Endothelial cell of umbilical vein (primary cell): ENCODE measurements around the gene AVPR2. TPM values are rescaled to one million over a fixed set of nuclear protein-coding genes. Genes with fewer than 3 reads are reported as not detected.

Source experiments
- BruUV-seq: library from RNA; stranded (reverse); fragments of 400-500 nt; replicated peaks from 2 replicates; lab custom pipeline; 2021; lab: Mats Ljungman, UMichigan
- CTCF ChIA-PET: fragments of 300-600, 350-600 bp; sonication (Branson Sonifier 250); formaldehyde crosslinking; loops from one replicate; lab custom pipeline; 2021; ENCODE audit warnings: antibody characterized with exemption, inconsistent platforms; lab: Charles Lee
- POLR2A ChIA-PET: fragments of 300-600, 350-600 bp; sonication (Branson Sonifier 250); formaldehyde crosslinking; loops from one replicate; lab custom pipeline; 2021; ENCODE audit warnings: antibody characterized with exemption, inconsistent platforms; lab: Charles Lee
- DNase-seq: peaks from one replicate; pipeline ENCODE4 v3.0.0-alpha.2; 2011; ENCODE audit warnings: low read depth, low spot score
- FAIRE-seq: peaks from 2 replicates; lab custom pipeline; 2011; peaks lifted over from hg19 to GRCh38; lab: Jason Lieb, UNC
- H2AFZ ChIP-seq: 2 replicates; pipeline ENCODE4 v1.6.0; 2012; ENCODE audit warnings: low read depth, low read length, control low read depth, inconsistent platforms
- H3K27ac ChIP-seq: 2 replicates; pipeline ENCODE4 v1.5.1; 2011; ENCODE audit warnings: low read depth, mild to moderate bottlenecking, control low read depth, low read length, moderate library complexity; ENCODE audit not compliant: insufficient read depth
- H3K27me3 ChIP-seq, 2 experiments: 2 replicates each; pipeline versions ENCODE4 v1.6.0 to v1.6.1; 2011; ENCODE audit warnings: low read length in 2 of 2, mixed read lengths in 1 of 2; ENCODE audit not compliant: control insufficient read depth in 2 of 2, insufficient read depth in 2 of 2
- H3K36me3 ChIP-seq, 2 experiments: 2 replicates in 1 of 2; 3 replicates in 1 of 2; pipeline ENCODE4 v1.5.1; 2011; ENCODE audit warnings: low read length in 2 of 2, mild to moderate bottlenecking in 1 of 2, moderate library complexity in 1 of 2; ENCODE audit not compliant: control insufficient read depth in 2 of 2, insufficient read depth in 2 of 2; ENCODE audit errors: extremely low read depth in 1 of 2
- H3K4me1 ChIP-seq: 3 replicates; pipeline ENCODE4 v1.5.1; 2011; ENCODE audit warnings: mild to moderate bottlenecking, low read length; ENCODE audit not compliant: control insufficient read depth, insufficient read depth; ENCODE audit errors: extremely low read depth
- H3K4me2 ChIP-seq: 2 replicates; pipeline ENCODE4 v1.6.1; 2011; ENCODE audit warnings: low read length, control low read depth, mixed read lengths; ENCODE audit not compliant: insufficient read depth
- H3K4me3 ChIP-seq, 3 experiments: fragments of 200-600 bp in 1 of 3; sonication (generic), shearing (Covaris generic) in 1 of 3; replicated peaks in 1 of 3; 2 replicates each; pipeline ENCODE4 v1.5.1; 2011 to 2016; ENCODE audit warnings: control low read depth in 3 of 3, low read length in 3 of 3, mild to moderate bottlenecking in 2 of 3, inconsistent platforms in 1 of 3, low read depth in 1 of 3, moderate library complexity in 1 of 3; ENCODE audit not compliant: insufficient read depth in 1 of 3
- H3K79me2 ChIP-seq: 2 replicates; pipeline ENCODE4 v1.6.0; 2012; ENCODE audit warnings: low read length, inconsistent platforms; ENCODE audit not compliant: control insufficient read depth, insufficient read depth
- H3K9ac ChIP-seq: replicated peaks from 2 replicates; pipeline ENCODE3; 2011; ENCODE audit warnings: low read length, control low read depth; ENCODE audit not compliant: insufficient read depth; ENCODE audit errors: extremely low read depth
- H3K9me1 ChIP-seq: replicated peaks from 3 replicates; pipeline ENCODE4 v1.6.0; 2011; ENCODE audit warnings: mild to moderate bottlenecking, low read length; ENCODE audit not compliant: control insufficient read depth, insufficient read depth; ENCODE audit errors: extremely low read depth
- H3K9me3 ChIP-seq: replicated peaks from 2 replicates; pipeline ENCODE4 v1.5.1; 2012; ENCODE audit warnings: low read length, inconsistent platforms; ENCODE audit not compliant: control insufficient read depth, insufficient read depth
- H4K20me1 ChIP-seq: replicated peaks from 2 replicates; pipeline ENCODE3; 2011; ENCODE audit warnings: mild to moderate bottlenecking, low read length; ENCODE audit not compliant: control insufficient read depth, insufficient read depth; ENCODE audit errors: extremely low read depth
- CTCF ChIP-seq, 2 donors: IDR thresholded peaks; 1 replicate in 1 of 2; 2 replicates in 1 of 2; pipeline ENCODE4 v1.5.1; 2011; ENCODE audit warnings: low read length in 2 of 2, mild to moderate bottlenecking in 2 of 2, moderate library complexity in 2 of 2, control low read depth in 1 of 2, inconsistent platforms in 1 of 2, low read depth in 1 of 2; ENCODE audit not compliant: insufficient read depth in 1 of 2; ENCODE audit errors: extremely low read depth in 1 of 2
- EZH2 ChIP-seq: IDR thresholded peaks from 2 replicates; pipeline ENCODE4 v1.6.1; 2012; ENCODE audit warnings: borderline replicate concordance, low read depth, mild to moderate bottlenecking, moderate library complexity, low read length, inconsistent platforms; ENCODE audit not compliant: severe bottlenecking
- FOS ChIP-seq: IDR thresholded peaks from 2 replicates; pipeline ENCODE4 v1.6.1; 2011; ENCODE audit warnings: mild to moderate bottlenecking, low read length, moderate library complexity, borderline replicate concordance; ENCODE audit not compliant: insufficient read depth
- GATA2 ChIP-seq: IDR thresholded peaks from 2 replicates; pipeline ENCODE4 v1.7.0; 2011; ENCODE audit warnings: low read depth, mild to moderate bottlenecking, moderate library complexity, mixed read lengths, low read length; ENCODE audit not compliant: insufficient read length, insufficient read depth
- JUN ChIP-seq: IDR thresholded peaks from 2 replicates; pipeline ENCODE4 v1.6.1; 2011; ENCODE audit warnings: borderline replicate concordance, low read depth; ENCODE audit not compliant: insufficient read length, insufficient read depth
- MAX ChIP-seq: IDR thresholded peaks from 2 replicates; pipeline ENCODE4 v1.6.1; 2011; ENCODE audit not compliant: insufficient read depth, insufficient read length
- MYC ChIP-seq: IDR thresholded peaks from one replicate; pipeline ENCODE4 v1.6.1; 2011; ENCODE audit warnings: mild to moderate bottlenecking, low read depth, low read length
- POLR2A ChIP-seq: IDR thresholded peaks from 2 replicates; pipeline ENCODE4 v1.6.1; 2012; ENCODE audit warnings: low read depth, mild to moderate bottlenecking, control low read depth, low read length
- POLR2AphosphoS5 ChIP-seq: IDR thresholded peaks from 2 replicates; pipeline ENCODE4 v1.6.1; 2012; ENCODE audit warnings: low read depth, mild to moderate bottlenecking, control low read depth, low read length, moderate library complexity; ENCODE audit not compliant: insufficient read depth
- dilution Hi-C: fragments of 300-500 bp; cut with MboI; formaldehyde crosslinking; loops from one replicate; pipeline ENCODE4 v1.15.0; 2019; ENCODE audit warnings: low sequenced_read_pairs; ENCODE audit not compliant: extremely low pct_ligation_motif_present
- intact Hi-C: fragments of 100-400 bp; cut with micrococcal nuclease; formaldehyde crosslinking; loops from one replicate; pipeline ENCODE4 v1.10.0; 2022
- polyA plus RNA-seq, 4 experiments: library from polyadenylated mRNA; depleted of rRNA in 3 of 4; stranded (reverse) in 3 of 4; unstranded in 1 of 4; fragments of >200 nt; gene quantifications; 2 replicates each; pipeline versions ENCODE4 v1.2.1 to v1.2.3, GENCODE V29; 2011 to 2012; ENCODE audit warnings: missing spikeins in 1 of 4
- total RNA-seq: library from RNA; stranded (reverse); gene quantifications from 2 replicates; pipeline ENCODE4 v1.2.3, GENCODE V29; 2021

The AVPR2 gene
- total and polyA plus RNA-seq, 2 donors (not counting 3 experiments of a cell fraction or from before 2014, with no cell fraction given): not detected

DNA sequence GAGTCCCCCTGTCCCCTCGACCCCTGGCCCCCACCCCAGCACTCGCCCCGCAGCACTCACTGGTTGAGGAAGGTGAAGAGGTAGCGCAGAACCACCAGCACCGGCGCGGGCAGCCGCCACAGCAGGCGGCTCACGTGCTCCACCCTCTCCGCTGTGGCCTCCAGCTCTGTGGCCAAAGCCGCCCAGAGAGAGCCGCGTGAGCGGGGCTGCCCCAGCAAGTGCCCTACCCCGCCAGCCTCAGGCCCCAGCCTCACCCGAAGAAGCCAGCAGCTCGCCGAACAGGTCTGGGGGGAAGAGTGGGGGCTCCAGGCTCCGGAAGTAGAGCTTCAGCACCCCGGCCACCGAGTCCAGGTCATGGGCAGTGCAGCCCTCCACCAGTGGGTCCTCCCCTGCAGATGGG, 6.0 kb downstream of the AVPR2 start:
- Histone ChIP-seq H3K27ac (no peak overlapping the region), H3K79me2 (no peaks in the 10 kb centered on the region), H3K9me1 (no peaks in the 10 kb centered on the region), H3K9me3 (no peaks in the 10 kb centered on the region), H3K4me2 (no peak overlapping the region), H3K4me1 (no peaks in the 10 kb centered on the region), H4K20me1 (no peaks in the 10 kb centered on the region), H3K36me3 (no peaks in the 10 kb centered on the region), H3K9ac (no peak overlapping the region), H2AFZ (no peak overlapping the region), H3K4me3 (no peak overlapping the region), H3K27me3 (no peaks in the 10 kb centered on the region)
- no peak for DNase-seq
- no peak for FAIRE-seq
- TF ChIP-seq MAX: no peak
- TF ChIP-seq MYC: no peak
- TF ChIP-seq EZH2: no peak
- TF ChIP-seq GATA2: no peak
- no peak for TF ChIP-seq JUN
- TF ChIP-seq POLR2A: no peak
- no peak for TF ChIP-seq POLR2AphosphoS5
- no peak for TF ChIP-seq CTCF (IDR thresholded peaks at IDR 0.05; ENCODE audit: extremely low read depth in 1 of 2, insufficient read depth in 1 of 2, low read depth in 1 of 2, low read length in 2 of 2)
- no peak for TF ChIP-seq FOS
- dilution Hi-C loops: no loop called here
- no TSS peak for BruUV-seq
- POLR2A ChIA-PET: no interaction called here
- CTCF ChIA-PET: interaction anchor here (1.0 to 1.7 kb wide), 4 partner anchors 11 to 37 kb away, joined by 3 to 10 read pairs (median 4); no protein-coding TSS in a partner anchor
- intact Hi-C loops: no loop called here
